CD4-positive, alpha-beta T cell (primary cell): ENCODE measurements around the gene HAVCR1. TPM values are rescaled to one million over a fixed set of nuclear protein-coding genes. Genes with fewer than 3 reads are reported as not detected.

Experiments used
- ATAC-seq: fragments of 200-7000 bp; cut with Tn5 transposase; one replicate; pipeline ENCODE4 v1.10.0; 2022; ENCODE audit warnings: mild to moderate bottlenecking; ENCODE audit not compliant: poor library complexity
- CTCF ChIA-PET: fragments of 350-600 bp; sonication (Branson Sonifier 250); formaldehyde crosslinking; loops from one replicate; lab custom pipeline; 2021; ENCODE audit warnings: antibody characterized with exemption, inconsistent platforms; lab: Charles Lee
- POLR2A ChIA-PET: fragments of 350-600 bp; sonication (Branson Sonifier 250); formaldehyde crosslinking; loops from one replicate; lab custom pipeline; 2021; ENCODE audit warnings: antibody characterized with exemption, inconsistent platforms; lab: Charles Lee
- DNase-seq, 14 experiments: peaks; one replicate each; pipeline ENCODE4 v3.0.0-alpha.2; 2013 to 2020; ENCODE audit warnings: mixed read lengths in 2 of 14
- H3K27ac ChIP-seq, 2 donors: one replicate each; pipeline versions ENCODE4 v1.5.1 to v1.7.0; 2013; ENCODE audit warnings: low read length in 2 of 2, low read depth in 1 of 2, mild to moderate bottlenecking in 1 of 2
- H3K27me3 ChIP-seq, 2 experiments: 1 replicate in 1 of 2; 2 replicates in 1 of 2; pipeline versions ENCODE4 v1.6.1 to v1.7.0; 2013; ENCODE audit warnings: low read length in 2 of 2, control low read depth in 1 of 2, mild to moderate bottlenecking in 1 of 2, moderate library complexity in 1 of 2; ENCODE audit not compliant: insufficient read depth in 2 of 2, control insufficient read depth in 1 of 2
- H3K36me3 ChIP-seq: one replicate; pipeline ENCODE4 v1.6.1; 2013; ENCODE audit warnings: low read length, control low read depth; ENCODE audit not compliant: insufficient read depth
- H3K4me1 ChIP-seq: one replicate; pipeline ENCODE4 v1.6.1; 2013; ENCODE audit warnings: low read length, control low read depth; ENCODE audit not compliant: insufficient read depth
- H3K4me3 ChIP-seq: one replicate; pipeline ENCODE4 v1.5.1; 2013; ENCODE audit warnings: mild to moderate bottlenecking, low read length, moderate library complexity
- H3K9me3 ChIP-seq, 2 experiments: 1 replicate in 1 of 2; 2 replicates in 1 of 2; pipeline versions ENCODE4 v1.6.1 to v1.7.0; 2013; ENCODE audit warnings: low read length in 2 of 2, mild to moderate bottlenecking in 2 of 2, control low read depth in 1 of 2, moderate library complexity in 1 of 2; ENCODE audit not compliant: control insufficient read depth in 1 of 2, insufficient read depth in 1 of 2
- H3K27ac Mint-ChIP-seq: one replicate; pipeline ENCODE4 v1.8.0; 2020; ENCODE audit warnings: mixed read lengths
- H3K27me3 Mint-ChIP-seq: one replicate; pipeline ENCODE4 v1.8.0; 2021; ENCODE audit warnings: mixed read lengths
- H3K36me3 Mint-ChIP-seq: one replicate; pipeline ENCODE4 v1.8.0; 2021; ENCODE audit warnings: low read depth, mixed read lengths
- H3K4me1 Mint-ChIP-seq: one replicate; pipeline ENCODE4 v1.8.0; 2021; ENCODE audit warnings: low read depth, mixed read lengths
- H3K4me3 Mint-ChIP-seq: one replicate; pipeline ENCODE4 v1.8.0; 2020; ENCODE audit warnings: mild to moderate bottlenecking, mixed read lengths
- H3K9me3 Mint-ChIP-seq: one replicate; pipeline ENCODE4 v1.8.0; 2020; ENCODE audit warnings: mixed read lengths
- intact Hi-C, 2 experiments: fragments of 100-400 bp; cut with DNase I in 1 of 2; cut with micrococcal nuclease in 1 of 2; formaldehyde crosslinking; loops; one replicate each; pipeline versions ENCODE4 v1.15.1 to v1.9.0; 2023 to 2025; cut with DNase I, micrococcal nuclease
- polyA plus RNA-seq, 2 donors: library from polyadenylated mRNA; unstranded; fragments of 120-200 nt; gene quantifications; one replicate each; pipeline ENCODE4 v1.2.1, GENCODE V29; 2013
- total RNA-seq, 174 experiments: library from RNA in 2 of 174; stranded (reverse) in 2 of 174; gene quantifications; one replicate each; pipeline ENCODE4 v1.2.3 and lab custom pipeline; 2021 to 2026
- TF ChIP-seq, protein P1 (sequence below): fragments of 200-600 bp; IDR thresholded peaks from one replicate; pipeline ENCODE4 v1.8.0; 2022; ENCODE audit warnings: antibody characterized with exemption, mild to moderate bottlenecking

HAVCR1 gene
- total RNA-seq (1 to 10 TPM; 1.5 to 1.7 TPM), total RNA-seq (lab: John Stamatoyannopoulos, UW) (0 to 29.3 (median 2.9) reads per million in 172 experiments)
- polyA plus RNA-seq (2013, experiment 1 of 2): 1.2 TPM
- 1.3 TPM for polyA plus RNA-seq (2013, experiment 2 of 2)

DNA sequence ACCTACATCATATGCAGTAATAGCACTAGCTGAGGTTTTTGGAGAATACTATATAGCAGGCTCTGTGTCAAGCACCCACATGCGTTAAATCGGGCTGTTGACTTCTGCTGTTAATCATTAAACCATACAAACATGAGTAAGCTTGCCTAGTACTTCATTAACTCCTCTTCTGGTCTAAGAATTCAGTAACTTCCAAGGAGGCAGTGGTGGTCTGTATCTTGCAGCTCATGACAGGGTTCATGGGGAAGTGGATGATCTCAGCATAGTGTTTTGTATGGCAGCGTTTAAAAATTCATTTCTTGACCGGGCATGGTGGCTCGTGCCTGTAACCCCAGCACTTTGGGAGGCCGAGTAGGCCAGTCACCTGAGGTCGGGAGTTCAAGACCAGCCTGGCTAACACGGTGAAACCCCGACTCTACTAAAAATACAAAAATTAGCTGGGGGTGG lies at the start of gene HAVCR1:
Gene HAVCR1, minus strand, starts transcription at position 24 of the 447 bp plus-strand sequence. CDS start 1,173 bp downstream, outside the sequence.
- intact Hi-C loops: no loop called here
- Mint-ChIP-seq H3K27me3 (no peaks in the 10 kb centered on the region), H3K4me3 (no peak within 1 kb of the TSS), H3K36me3 (no peaks in the 10 kb centered on the region), H3K27ac (no peak within 1 kb of the TSS), H3K9me3 (no peaks in the 10 kb centered on the region), H3K4me1 (no peaks in the 10 kb centered on the region)
- H3K9me3 ChIP-seq: no peaks in the 10 kb centered on the region
- DNase-seq (no peak), ATAC-seq (no peak)
- H3K27ac ChIP-seq: no peak within 1 kb of the TSS
- TF ChIP-seq, protein P1, sequence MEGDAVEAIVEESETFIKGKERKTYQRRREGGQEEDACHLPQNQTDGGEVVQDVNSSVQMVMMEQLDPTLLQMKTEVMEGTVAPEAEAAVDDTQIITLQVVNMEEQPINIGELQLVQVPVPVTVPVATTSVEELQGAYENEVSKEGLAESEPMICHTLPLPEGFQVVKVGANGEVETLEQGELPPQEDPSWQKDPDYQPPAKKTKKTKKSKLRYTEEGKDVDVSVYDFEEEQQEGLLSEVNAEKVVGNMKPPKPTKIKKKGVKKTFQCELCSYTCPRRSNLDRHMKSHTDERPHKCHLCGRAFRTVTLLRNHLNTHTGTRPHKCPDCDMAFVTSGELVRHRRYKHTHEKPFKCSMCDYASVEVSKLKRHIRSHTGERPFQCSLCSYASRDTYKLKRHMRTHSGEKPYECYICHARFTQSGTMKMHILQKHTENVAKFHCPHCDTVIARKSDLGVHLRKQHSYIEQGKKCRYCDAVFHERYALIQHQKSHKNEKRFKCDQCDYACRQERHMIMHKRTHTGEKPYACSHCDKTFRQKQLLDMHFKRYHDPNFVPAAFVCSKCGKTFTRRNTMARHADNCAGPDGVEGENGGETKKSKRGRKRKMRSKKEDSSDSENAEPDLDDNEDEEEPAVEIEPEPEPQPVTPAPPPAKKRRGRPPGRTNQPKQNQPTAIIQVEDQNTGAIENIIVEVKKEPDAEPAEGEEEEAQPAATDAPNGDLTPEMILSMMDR: no peak
- ChIA-PET POLR2A (no interaction called here), CTCF (no interaction called here)
- H3K4me3 ChIP-seq: no peak within 1 kb of the TSS
- H3K36me3 ChIP-seq: no peaks in the 10 kb centered on the region
- H3K4me1 ChIP-seq: no peaks in the 10 kb centered on the region
- no peaks in the 10 kb centered on the region for H3K27me3 ChIP-seq

DNA sequence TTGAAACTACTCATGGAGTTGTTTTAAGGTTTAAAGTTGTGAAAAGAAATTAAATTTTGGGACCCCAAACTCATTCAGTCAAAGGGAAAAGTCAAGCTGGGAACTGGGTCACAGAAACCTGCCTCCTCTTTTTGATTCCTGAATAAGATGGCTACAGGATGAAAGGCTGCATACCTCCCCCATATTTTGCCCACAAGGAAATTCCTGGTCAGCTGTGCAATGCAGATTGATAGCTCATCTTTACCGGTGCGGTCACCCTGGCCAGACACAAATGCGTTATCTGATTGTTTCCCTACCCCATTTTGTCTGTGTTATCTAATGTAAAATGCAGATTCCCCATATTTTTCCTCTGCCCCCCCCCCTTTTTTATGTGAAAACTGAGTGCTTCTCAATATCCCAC lies 48.6 kb upstream of the HAVCR1 start:
- Mint-ChIP-seq H3K36me3 (peaks cover 9% of the 10 kb centered on the region), H3K9me3 (no peaks in the 10 kb centered on the region), H3K27me3 (no peaks in the 10 kb centered on the region), H3K27ac (peak overlapping the region; percentile 25), H3K4me1 (peaks cover 30% of the 10 kb centered on the region), H3K4me3 (no peak overlapping the region)
- Histone ChIP-seq H3K36me3 (no peaks in the 10 kb centered on the region), H3K27ac (no peak overlapping the region), H3K27me3 (no peaks in the 10 kb centered on the region), H3K9me3 (no peaks in the 10 kb centered on the region), H3K4me3 (no peak overlapping the region), H3K4me1 (peaks cover 34% of the 10 kb centered on the region)
- intact Hi-C loops: no loop called here
- no peak for ATAC-seq
- CTCF ChIA-PET: no interaction called here
- TF ChIP-seq, protein P1: no peak
- POLR2A ChIA-PET: interaction anchor here (0.7 to 1.7 kb wide), 2 partner anchors 8 to 272 kb away, joined by 3 to 4 read pairs; no protein-coding TSS in a partner anchor
- DNase-seq: peak in 2 of 14 experiments; percentile 14 to 16

DNA sequence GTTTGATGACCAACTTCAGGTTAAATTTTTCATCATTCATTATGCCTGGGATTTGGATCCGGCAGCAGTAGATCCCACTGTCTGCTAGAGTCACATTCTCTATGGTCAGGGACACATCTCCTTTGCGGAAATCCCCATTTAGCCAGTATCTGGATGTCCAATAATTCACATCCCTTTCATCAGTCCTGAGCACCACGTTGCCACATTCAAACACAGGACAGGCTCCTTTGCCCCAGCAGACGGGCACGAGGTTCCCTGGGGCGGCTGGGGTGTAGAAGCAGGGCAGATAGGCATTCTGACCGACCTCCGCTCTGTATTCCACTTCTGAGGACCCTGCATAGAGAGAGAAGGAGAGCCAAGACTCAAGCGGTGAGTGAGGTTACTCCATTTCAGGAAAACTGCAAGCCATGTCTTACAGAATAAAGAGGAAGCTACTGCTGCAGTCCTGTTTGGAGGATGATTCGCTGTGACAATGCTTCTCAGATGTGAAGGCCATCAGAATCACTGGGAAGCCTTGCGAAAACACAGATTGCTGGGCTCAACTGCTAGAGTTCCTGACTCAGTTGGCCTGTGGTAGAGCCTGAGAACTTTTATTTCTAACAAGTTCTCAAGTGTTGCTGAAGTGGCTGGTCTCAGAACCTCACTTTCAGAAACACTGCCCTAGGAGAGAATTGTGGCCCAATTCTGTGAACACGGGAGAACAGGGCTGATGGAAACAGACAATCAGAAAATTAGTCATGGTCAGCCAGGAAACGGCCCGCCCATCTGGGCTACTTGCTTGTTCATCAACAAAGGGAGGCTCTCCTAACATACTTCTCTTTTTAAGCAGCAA lies 47.9 kb upstream of the HAVCR1 start:
- peaks cover 30% of the 10 kb centered on the region for H3K4me1 Mint-ChIP-seq
- Histone ChIP-seq H3K4me3 (peak overlapping the region; percentile 7), H3K9me3 (no peaks in the 10 kb centered on the region), H3K27ac (no peak overlapping the region), H3K27me3 (no peaks in the 10 kb centered on the region), H3K36me3 (no peaks in the 10 kb centered on the region), H3K4me1 (peaks cover 34% of the 10 kb centered on the region)
- no peak overlapping the region for H3K4me3 Mint-ChIP-seq
- TF ChIP-seq, protein P1: no peak
- H3K36me3 Mint-ChIP-seq: peaks cover 9% of the 10 kb centered on the region
- no peaks in the 10 kb centered on the region for H3K9me3 Mint-ChIP-seq
- POLR2A ChIA-PET: interaction anchor here (0.7 to 1.7 kb wide), 2 partner anchors 9 to 271 kb away, joined by 3 to 4 read pairs; no protein-coding TSS in a partner anchor
- peak overlapping the region; percentile 25 for H3K27ac Mint-ChIP-seq
- ATAC-seq: no peak
- H3K27me3 Mint-ChIP-seq: no peaks in the 10 kb centered on the region
- DNase-seq: peak in 3 of 14 experiments; percentile 23 to 57 (median 48)
- intact Hi-C loops: no loop called here
- CTCF ChIA-PET: no interaction called here
